AG04450 (cell line): ENCODE results near the gene NR2F1. TPM values are rescaled to one million over a fixed set of nuclear protein-coding genes. Genes with fewer than 3 reads are reported as not detected.

ENCODE experiments used
- CTCF ChIA-PET: fragments of 300-600, 350-600 bp; formaldehyde crosslinking; extraction: SDS; loops from one replicate; lab custom pipeline; 2022; ENCODE audit warnings: antibody characterized with exemption, inconsistent platforms; lab: Charles Lee
- POLR2A ChIA-PET: fragments of 350-600 bp; formaldehyde crosslinking; extraction: SDS; loops from one replicate; lab custom pipeline; 2021; ENCODE audit warnings: antibody characterized with exemption, inconsistent platforms; lab: Yijun Ruan, JAX
- DNase-seq: peaks from one replicate; pipeline ENCODE4 v3.0.0-alpha.2; 2011; ENCODE audit warnings: low read depth, low spot score
- H3K27ac ChIP-seq: one replicate; pipeline ENCODE4 v1.5.1; 2012; ENCODE audit warnings: low read depth, low read length, control low read depth
- H3K27me3 ChIP-seq: one replicate; pipeline ENCODE4 v1.6.0; 2012; ENCODE audit warnings: low read length; ENCODE audit not compliant: control insufficient read depth, insufficient read depth
- H3K4me3 ChIP-seq: 2 replicates; pipeline ENCODE4 v1.5.1; 2011; ENCODE audit warnings: mild to moderate bottlenecking, low read depth, low read length, control low read depth
- H3K9me3 ChIP-seq: 2 replicates; pipeline ENCODE4 v1.5.1; 2012; ENCODE audit warnings: low read length; ENCODE audit not compliant: control insufficient read depth, insufficient read depth
- polyA plus RNA-seq: library from polyadenylated mRNA; depleted of rRNA; stranded (reverse); fragments of >200 nt; gene quantifications from 2 replicates; pipeline ENCODE4 v1.2.3, GENCODE V29; 2011
- TF ChIP-seq, protein P1 (sequence below): IDR thresholded peaks from 2 replicates; pipeline ENCODE4 v1.5.1; 2011; ENCODE audit warnings: low read depth, low read length, control low read depth, inconsistent platforms

The NR2F1 gene
- polyA plus RNA-seq, 1 experiment: 47.9 TPM

DNA sequence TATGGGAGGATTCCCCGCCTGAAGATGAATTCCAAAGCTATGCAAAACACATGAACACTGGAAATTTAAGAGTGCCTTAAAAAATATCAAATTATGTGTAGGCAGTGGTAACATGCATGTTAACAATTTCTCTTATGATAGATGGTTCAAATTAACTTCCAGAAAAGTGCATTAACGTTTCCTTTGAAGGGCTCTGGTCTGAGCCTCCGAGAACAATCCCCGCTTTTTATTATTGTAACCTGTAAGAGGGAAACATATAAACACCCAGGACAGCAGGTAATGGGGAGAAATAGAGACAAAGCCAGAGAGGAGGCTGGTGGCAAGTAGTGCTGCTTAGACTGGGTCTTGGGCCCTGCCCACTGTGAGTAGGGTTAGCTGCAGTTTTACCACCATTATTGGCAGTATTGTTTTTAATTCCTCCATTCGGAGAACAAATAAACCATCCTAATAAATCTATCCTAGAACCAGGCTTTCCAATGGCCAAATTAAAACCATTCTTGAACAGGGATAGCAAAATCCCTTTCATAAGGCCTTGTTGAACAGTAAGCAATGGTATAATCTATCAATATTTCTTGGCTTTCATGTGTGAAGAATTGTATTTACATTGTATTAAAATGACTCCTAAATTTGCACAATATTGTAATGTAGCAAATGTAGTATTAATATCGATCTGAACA is 6.3 kb downstream of the NR2F1 start:
- CTCF ChIA-PET: interaction anchor here (1.2 to 2.5 kb wide), 2 partner anchors 212 kb away, joined by 3 to 14 read pairs; no protein-coding TSS in a partner anchor
- DNase-seq: no peak
- peak overlapping the region; percentile 92 for H3K4me3 ChIP-seq
- peaks cover 3% of the 10 kb centered on the region; the same call in 1 of the 2 replicates for H3K9me3 ChIP-seq
- POLR2A ChIA-PET: interaction anchor here (0.9 to 1.0 kb wide), 3 partner anchors 12 to 18 kb away, joined by 3 to 6 read pairs (median 4); no protein-coding TSS in a partner anchor
- no peaks in the 10 kb centered on the region for H3K27me3 ChIP-seq
- peak overlapping the region; percentile 39 for H3K27ac ChIP-seq
- TF ChIP-seq, protein P1, sequence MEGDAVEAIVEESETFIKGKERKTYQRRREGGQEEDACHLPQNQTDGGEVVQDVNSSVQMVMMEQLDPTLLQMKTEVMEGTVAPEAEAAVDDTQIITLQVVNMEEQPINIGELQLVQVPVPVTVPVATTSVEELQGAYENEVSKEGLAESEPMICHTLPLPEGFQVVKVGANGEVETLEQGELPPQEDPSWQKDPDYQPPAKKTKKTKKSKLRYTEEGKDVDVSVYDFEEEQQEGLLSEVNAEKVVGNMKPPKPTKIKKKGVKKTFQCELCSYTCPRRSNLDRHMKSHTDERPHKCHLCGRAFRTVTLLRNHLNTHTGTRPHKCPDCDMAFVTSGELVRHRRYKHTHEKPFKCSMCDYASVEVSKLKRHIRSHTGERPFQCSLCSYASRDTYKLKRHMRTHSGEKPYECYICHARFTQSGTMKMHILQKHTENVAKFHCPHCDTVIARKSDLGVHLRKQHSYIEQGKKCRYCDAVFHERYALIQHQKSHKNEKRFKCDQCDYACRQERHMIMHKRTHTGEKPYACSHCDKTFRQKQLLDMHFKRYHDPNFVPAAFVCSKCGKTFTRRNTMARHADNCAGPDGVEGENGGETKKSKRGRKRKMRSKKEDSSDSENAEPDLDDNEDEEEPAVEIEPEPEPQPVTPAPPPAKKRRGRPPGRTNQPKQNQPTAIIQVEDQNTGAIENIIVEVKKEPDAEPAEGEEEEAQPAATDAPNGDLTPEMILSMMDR: no peak

DNA sequence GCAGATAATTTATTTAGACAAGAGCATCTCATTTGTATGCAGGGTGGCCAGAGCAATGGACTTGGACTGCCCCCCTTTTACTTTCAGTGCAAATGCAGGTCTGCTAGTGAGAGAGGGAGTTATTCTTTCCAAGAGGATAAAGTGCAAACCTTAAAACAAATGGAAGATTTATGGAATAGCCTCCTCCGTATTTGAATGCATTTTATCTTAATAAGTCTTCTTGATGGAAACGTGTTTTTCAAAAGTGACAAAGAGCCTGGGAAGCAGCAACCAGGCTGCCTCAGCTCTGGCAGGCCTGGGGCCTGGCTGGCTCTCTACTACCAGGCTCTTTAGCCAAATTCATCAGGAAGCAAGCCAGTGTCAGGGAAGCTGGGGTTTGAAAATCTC is 6.8 kb downstream of the NR2F1 start:
- DNase-seq: no peak
- ChIA-PET CTCF (interaction anchor here (2.5 kb wide), 1 partner anchor 211 kb away, joined by 14 read pairs; no protein-coding TSS in a partner anchor), POLR2A (interaction anchor here (0.9 kb wide), 1 partner anchor 18 kb away, joined by 3 read pairs; no protein-coding TSS in a partner anchor)
- no peak overlapping the region for H3K27ac ChIP-seq
- H3K27me3 ChIP-seq: no peaks in the 10 kb centered on the region
- H3K9me3 ChIP-seq: peaks cover 6% of the 10 kb centered on the region
- TF ChIP-seq, protein P1: no peak
- peak overlapping the region; percentile 92 for H3K4me3 ChIP-seq

DNA sequence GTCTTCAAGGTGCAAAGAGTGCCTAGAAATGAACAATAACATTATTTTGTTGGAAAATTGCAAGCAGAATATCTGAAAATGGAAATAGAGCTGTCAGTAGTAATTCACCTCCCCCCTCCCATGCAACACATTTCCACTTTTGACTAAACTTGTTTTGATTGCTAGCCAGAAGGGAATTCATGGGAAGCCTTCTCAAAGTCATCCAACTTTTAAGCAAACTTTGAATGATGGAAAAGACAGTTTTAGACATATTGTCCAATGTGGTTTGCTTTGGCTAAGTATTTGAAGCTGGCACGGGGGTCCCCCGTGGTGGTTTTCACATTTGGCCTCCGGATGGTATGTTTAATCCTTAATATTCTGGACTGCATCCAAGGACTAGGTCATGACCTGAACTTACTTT is 7.5 kb downstream of the NR2F1 start:
- no peak overlapping the region for H3K27ac ChIP-seq
- TF ChIP-seq, protein P1: no peak
- H3K9me3 ChIP-seq: peaks cover 13% of the 10 kb centered on the region
- POLR2A ChIA-PET: interaction anchor here (0.9 kb wide), 1 partner anchor 17 kb away, joined by 3 read pairs; no protein-coding TSS in a partner anchor
- DNase-seq: no peak
- CTCF ChIA-PET: interaction anchor here (0.8 to 2.7 kb wide), 3 partner anchors 17 to 1147 kb away, joined by 3 to 14 read pairs (median 13); no protein-coding TSS in a partner anchor
- H3K4me3 ChIP-seq: peak overlapping the region; percentile 92
- H3K27me3 ChIP-seq: no peaks in the 10 kb centered on the region

DNA sequence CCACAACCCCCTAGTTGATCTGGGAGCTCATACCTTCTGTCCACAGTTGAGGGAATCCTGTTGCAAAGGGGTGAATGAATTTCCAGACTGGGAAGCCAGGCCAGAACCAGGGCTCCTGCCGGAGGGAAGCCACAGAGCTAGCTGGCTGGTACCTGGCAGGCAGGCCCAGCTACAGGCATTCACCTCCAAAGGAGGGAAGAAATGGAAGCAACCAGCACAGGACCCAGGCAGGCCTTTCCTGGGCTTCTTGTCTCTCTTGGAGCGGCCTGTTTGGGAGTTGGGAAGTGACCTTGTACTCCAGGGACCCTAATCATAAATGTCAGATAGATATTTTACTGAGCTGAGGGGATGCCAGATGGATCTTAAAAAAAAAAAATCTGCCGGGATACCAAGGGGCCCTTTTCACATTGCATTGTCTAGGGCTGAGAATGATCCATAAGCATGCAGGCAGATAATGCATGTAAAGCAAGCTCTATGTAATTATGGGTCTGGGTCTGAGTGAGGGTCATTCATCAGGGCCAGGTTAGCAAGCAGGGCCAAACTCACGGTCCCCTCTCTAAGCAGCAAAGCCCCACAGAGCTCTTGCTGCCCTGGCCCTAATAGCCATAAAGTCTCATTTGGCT is 8.4 kb downstream of the NR2F1 start:
- Histone ChIP-seq H3K9me3 (peaks cover 22% of the 10 kb centered on the region), H3K27ac (peak overlapping the region; percentile 0), H3K4me3 (peak overlapping the region; percentile 48), H3K27me3 (no peaks in the 10 kb centered on the region)
- DNase-seq: no peak
- TF ChIP-seq, protein P1: no peak
- POLR2A ChIA-PET: interaction anchor here (0.7 to 1.1 kb wide), 2 partner anchors 8 to 16 kb away, joined by 3 read pairs; partner anchors contain the start of gene NR2F1
- CTCF ChIA-PET: interaction anchor here (0.7 to 2.7 kb wide), 7 partner anchors 10 to 1146 kb away, joined by 3 to 14 read pairs (median 5); no protein-coding TSS in a partner anchor
